Measurements from ENCODE around the gene RABGAP1L.

Gene RABGAP1L

DNA sequence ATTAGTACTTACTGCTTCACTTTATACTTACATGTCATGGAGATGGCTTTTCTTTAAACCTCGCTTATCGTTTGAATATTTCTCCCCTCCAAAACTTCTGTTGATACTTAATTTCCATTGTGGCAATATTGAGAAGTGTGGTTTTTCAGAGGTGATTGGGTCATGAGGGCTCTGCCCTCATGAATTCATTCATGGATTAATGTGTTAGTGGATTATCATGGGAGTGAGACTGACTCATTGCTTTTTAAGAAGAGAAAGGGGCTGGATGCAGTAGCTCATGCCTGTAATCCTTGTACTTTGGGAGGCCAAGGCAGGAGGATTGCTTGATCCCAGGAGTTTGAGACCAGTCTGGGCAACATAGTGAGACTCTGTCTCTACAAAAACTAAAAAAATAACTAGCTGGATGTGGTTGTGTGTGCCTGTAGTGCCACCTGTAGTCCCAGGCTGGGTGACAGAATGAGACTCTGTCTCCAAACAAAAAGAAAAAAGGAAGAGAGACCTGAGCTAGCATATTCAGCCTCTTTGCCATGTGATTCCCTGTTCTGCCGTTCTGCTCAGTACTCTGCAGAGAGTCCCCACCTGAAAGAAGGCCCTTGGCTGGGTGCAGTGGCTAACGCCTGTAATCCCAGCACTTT, 30.2 kb downstream of the RABGAP1L start:
- DNase-seq = no peak
- TF ChIP-seq, protein P1, sequence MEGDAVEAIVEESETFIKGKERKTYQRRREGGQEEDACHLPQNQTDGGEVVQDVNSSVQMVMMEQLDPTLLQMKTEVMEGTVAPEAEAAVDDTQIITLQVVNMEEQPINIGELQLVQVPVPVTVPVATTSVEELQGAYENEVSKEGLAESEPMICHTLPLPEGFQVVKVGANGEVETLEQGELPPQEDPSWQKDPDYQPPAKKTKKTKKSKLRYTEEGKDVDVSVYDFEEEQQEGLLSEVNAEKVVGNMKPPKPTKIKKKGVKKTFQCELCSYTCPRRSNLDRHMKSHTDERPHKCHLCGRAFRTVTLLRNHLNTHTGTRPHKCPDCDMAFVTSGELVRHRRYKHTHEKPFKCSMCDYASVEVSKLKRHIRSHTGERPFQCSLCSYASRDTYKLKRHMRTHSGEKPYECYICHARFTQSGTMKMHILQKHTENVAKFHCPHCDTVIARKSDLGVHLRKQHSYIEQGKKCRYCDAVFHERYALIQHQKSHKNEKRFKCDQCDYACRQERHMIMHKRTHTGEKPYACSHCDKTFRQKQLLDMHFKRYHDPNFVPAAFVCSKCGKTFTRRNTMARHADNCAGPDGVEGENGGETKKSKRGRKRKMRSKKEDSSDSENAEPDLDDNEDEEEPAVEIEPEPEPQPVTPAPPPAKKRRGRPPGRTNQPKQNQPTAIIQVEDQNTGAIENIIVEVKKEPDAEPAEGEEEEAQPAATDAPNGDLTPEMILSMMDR (IDR thresholded peaks at IDR 0.05) = no peak
- no peak overlapping the region for H3K4me3 Mint-ChIP-seq
- peaks cover 9% of the 10 kb centered on the region for H3K36me3 Mint-ChIP-seq (ENCODE audit: low read depth)
- H3K4me1 Mint-ChIP-seq = no peaks in the 10 kb centered on the region
- no peak overlapping the region for H3K27ac Mint-ChIP-seq
- H3K27me3 Mint-ChIP-seq (ENCODE audit: low read depth, poor library complexity) = peaks cover 3% of the 10 kb centered on the region
- H3K9me3 Mint-ChIP-seq = peaks cover 22% of the 10 kb centered on the region

DNA sequence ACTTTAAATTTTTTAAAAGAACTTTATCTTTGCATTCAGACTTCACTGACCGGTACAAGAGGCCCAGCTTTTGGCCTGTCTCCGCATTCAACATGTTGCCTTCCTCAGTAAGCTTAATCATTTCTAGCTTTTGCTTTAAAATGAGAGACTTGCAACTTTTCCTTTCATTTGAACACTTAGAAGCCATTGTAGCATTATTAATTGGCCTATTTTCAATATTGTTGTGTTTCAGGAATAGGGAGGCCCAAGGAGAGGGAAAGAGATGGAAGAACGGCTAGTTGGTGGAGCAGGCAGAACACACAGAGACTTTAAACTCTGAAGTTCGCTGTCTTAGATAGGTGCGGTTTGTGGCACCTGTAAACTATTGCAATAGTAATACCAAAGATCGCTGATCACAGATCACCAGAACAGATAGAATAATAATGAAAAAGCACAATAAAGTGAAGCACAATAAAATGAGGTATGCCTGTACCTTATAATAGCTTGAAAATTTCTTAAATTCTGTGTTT, 31.4 kb downstream of the RABGAP1L start:
- no peak for DNase-seq
- no peak overlapping the region for H3K27ac Mint-ChIP-seq
- H3K4me3 Mint-ChIP-seq = no peak overlapping the region
- H3K9me3 Mint-ChIP-seq = peaks cover 22% of the 10 kb centered on the region
- H3K4me1 Mint-ChIP-seq = no peaks in the 10 kb centered on the region
- peaks cover 9% of the 10 kb centered on the region for H3K36me3 Mint-ChIP-seq (ENCODE audit: low read depth)
- peaks cover 3% of the 10 kb centered on the region for H3K27me3 Mint-ChIP-seq (ENCODE audit: low read depth, poor library complexity)
- TF ChIP-seq, protein P1 (IDR thresholded peaks at IDR 0.05) = no peak

DNA sequence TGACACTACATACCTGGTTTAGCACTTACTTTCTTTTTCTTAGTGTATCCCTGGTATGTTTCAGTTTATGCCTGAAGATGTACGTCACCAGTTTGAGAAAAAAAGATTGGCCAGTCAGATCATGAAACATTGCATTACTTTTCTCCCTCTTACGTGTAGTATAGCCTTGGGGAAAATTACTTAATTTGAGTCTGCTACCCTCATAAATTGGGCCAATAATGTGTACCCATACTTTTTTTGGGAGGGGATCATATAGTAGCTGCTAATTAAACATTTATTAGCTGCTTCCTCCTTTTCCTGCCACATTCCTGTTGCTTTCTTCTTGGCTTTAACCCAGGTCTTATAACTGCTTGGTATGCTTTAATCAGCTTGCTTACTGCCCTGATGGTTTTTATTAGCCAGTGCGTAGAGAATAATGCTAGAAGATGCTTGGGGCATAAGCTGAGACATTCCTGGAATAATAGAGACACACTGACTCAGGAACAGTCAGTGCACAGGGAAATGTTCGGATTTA, 32.1 kb downstream of the RABGAP1L start:
- no peak for DNase-seq
- peaks cover 9% of the 10 kb centered on the region for H3K36me3 Mint-ChIP-seq (ENCODE audit: low read depth)

DNA sequence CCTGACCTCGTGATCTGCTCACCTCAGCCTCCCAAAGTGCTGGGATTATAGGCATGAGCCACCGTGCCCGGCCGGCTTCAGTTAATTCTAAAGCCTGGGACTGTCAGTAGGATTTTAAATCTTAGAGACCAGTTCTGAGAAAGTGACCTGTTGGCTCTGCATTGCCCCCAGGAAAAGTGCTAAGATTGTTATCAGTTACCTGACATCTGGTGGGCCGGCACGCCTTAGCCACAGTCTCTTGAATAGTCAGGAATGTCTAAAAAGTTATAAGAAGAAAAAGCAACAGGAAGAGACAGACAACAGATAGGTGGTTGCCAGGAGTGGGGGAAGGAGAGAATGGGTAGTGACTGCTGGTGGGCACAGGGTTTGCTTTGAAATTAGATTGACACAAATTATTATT, 35.1 kb downstream of the RABGAP1L start:
- Mint-ChIP-seq H3K9me3 (peaks cover 4% of the 10 kb centered on the region), H3K4me1 (no peaks in the 10 kb centered on the region), H3K27ac (peak overlapping the region; percentile 70), H3K4me3 (no peak overlapping the region), H3K36me3 (ENCODE audit: low read depth) (no peaks in the 10 kb centered on the region), H3K27me3 (ENCODE audit: low read depth, poor library complexity) (peaks cover 3% of the 10 kb centered on the region)
- TF ChIP-seq, protein P1 (IDR thresholded peaks at IDR 0.05) = no peak
- no peak for DNase-seq

More for the DNA sequence above, 32.1 kb downstream of the RABGAP1L start:
- Mint-ChIP-seq H3K27ac (no peak overlapping the region), H3K4me1 (no peaks in the 10 kb centered on the region), H3K27me3 (ENCODE audit: low read depth, poor library complexity) (peaks cover 3% of the 10 kb centered on the region), H3K9me3 (peaks cover 22% of the 10 kb centered on the region), H3K4me3 (no peak overlapping the region)
- TF ChIP-seq, protein P1 (IDR thresholded peaks at IDR 0.05) = no peak

DNA sequence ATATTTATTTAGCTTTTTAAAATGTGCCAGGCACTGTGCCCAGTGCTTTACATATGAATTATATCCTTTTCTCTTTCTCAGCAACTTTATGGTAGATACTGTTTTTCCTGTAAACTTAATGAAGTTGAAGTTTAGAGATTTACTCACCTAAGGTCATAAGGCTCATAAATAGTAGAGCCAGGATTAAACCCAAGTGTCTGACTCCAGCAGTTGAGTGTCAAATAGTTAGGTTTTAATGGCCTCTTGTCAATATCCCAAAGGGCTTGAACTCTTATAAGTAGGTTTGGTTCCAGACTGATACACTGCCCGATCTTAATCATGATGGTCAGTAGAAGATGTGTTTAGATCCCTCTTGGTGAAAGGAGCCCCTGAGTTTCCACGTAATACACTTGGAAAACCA, 37.8 kb downstream of the RABGAP1L start:
- Mint-ChIP-seq H3K36me3 (ENCODE audit: low read depth) (peaks cover 6% of the 10 kb centered on the region), H3K4me3 (no peak overlapping the region), H3K4me1 (no peaks in the 10 kb centered on the region), H3K27ac (peak overlapping the region; percentile 33), H3K9me3 (peaks cover 2% of the 10 kb centered on the region), H3K27me3 (ENCODE audit: low read depth, poor library complexity) (peaks cover 2% of the 10 kb centered on the region)
- TF ChIP-seq, protein P1 (IDR thresholded peaks at IDR 0.05) = no peak
- DNase-seq = no peak

DNA sequence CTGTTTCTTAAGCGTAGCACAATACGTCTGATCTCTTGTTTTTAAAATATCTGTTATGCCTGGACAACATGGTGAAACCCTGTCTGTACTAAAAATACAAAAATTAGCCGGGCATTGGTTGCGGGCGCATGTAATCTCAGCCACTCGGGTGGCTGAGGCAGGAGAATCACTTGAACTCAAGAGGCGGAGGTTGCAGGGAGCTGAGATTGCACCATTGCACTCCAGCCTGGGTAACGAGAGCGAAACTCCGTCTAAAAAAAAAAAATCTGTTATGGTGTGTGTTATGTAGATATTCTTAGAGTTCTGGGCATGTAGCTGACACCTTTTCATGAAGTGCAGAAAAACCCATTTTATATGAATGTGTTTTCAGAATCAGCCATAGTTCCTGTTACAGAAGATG, 38.2 kb downstream of the RABGAP1L start:
- DNase-seq = no peak

More for the DNA sequence above, 38.2 kb downstream of the RABGAP1L start:
- Mint-ChIP-seq H3K4me3 (no peak overlapping the region), H3K36me3 (ENCODE audit: low read depth) (peaks cover 6% of the 10 kb centered on the region), H3K4me1 (no peaks in the 10 kb centered on the region), H3K27me3 (ENCODE audit: low read depth, poor library complexity) (no peaks in the 10 kb centered on the region), H3K9me3 (peaks cover 2% of the 10 kb centered on the region), H3K27ac (peak overlapping the region; percentile 33)
- TF ChIP-seq, protein P1 (IDR thresholded peaks at IDR 0.05) = no peak
